A549 (cell line): ENCODE measurements around the gene STAMBP. TPM values are rescaled to one million over a fixed set of nuclear protein-coding genes. Genes with fewer than 3 reads are reported as not detected.

Experiments used
- ATAC-seq, 2 experiments: fragments of 200-7000 bp in 1 of 2; fragments of >200 bp in 1 of 2; cut with Nextera tagmentation in 1 of 2; cut with Tn5 transposase in 1 of 2; 3 replicates each; pipeline versions ENCODE4 v1.8.0 to v1.9.1; 2018 to 2020; ENCODE audit warnings: mild to moderate bottlenecking in 1 of 2, moderate library complexity in 1 of 2
- CTCF ChIA-PET: fragments of 300-600 bp; sonication (Branson Sonifier 250); formaldehyde crosslinking; extraction: SDS; loops from one replicate; lab custom pipeline; 2021; ENCODE audit warnings: antibody characterized with exemption, inconsistent platforms; lab: Yijun Ruan, JAX
- POLR2A ChIA-PET: fragments of 350-600 bp; formaldehyde crosslinking; extraction: SDS; loops from one replicate; lab custom pipeline; 2021; ENCODE audit warnings: antibody characterized with exemption, inconsistent platforms; lab: Yijun Ruan, JAX
- DNase-seq, 2 experiments: peaks; one replicate each; pipeline versions ENCODE4 v3.0.0 to v3.0.0-alpha.2; 2011 to 2016; ENCODE audit warnings: low read depth in 1 of 2, low spot score in 1 of 2
- FAIRE-seq: peaks from 2 replicates; lab custom pipeline; 2011; peaks lifted over from hg19 to GRCh38; lab: Jason Lieb, UNC
- H3K27ac ChIP-seq, 2 experiments: fragments of >200 bp; sonication (Bioruptor Twin); formaldehyde crosslinking; 3 replicates each; pipeline ENCODE4 v1.5.1; 2016 to 2017
- H3K4me1 ChIP-seq: fragments of >200 bp; sonication (Bioruptor Twin); formaldehyde crosslinking; 3 replicates; pipeline ENCODE4 v1.6.1; 2016
- H3K4me2 ChIP-seq: fragments of >200 bp; sonication (Bioruptor Twin); formaldehyde crosslinking; 3 replicates; pipeline ENCODE4 v1.6.1; 2016
- H3K4me3 ChIP-seq: fragments of >200 bp; sonication (Bioruptor Twin); formaldehyde crosslinking; 3 replicates; pipeline ENCODE4 v1.5.1; 2016
- H3K9me3 ChIP-seq: fragments of >200 bp; sonication (Bioruptor Twin); formaldehyde crosslinking; 3 replicates; pipeline ENCODE4 v1.6.1; 2016
- ATOH8 ChIP-seq: fragments of 250-450 bp; sonication (Bioruptor Pico); IDR thresholded peaks from 2 replicates; pipeline ENCODE4 v1.5.0; 2020; ENCODE audit warnings: low read depth, mild to moderate bottlenecking, moderate library complexity
- CBX8 ChIP-seq: fragments of 200-600 bp; sonication (generic); IDR thresholded peaks from 2 replicates; pipeline ENCODE4 v1.6.1; 2016
- CEBPB ChIP-seq, 2 experiments: fragments of >200 bp in 1 of 2; sonication (Bioruptor Twin) in 1 of 2; formaldehyde crosslinking in 1 of 2; IDR thresholded peaks; 2 replicates each; pipeline ENCODE4 v1.6.1; 2012 to 2016
- CHD4 ChIP-seq: fragments of 200-600 bp; sonication (generic); IDR thresholded peaks from 2 replicates; pipeline ENCODE4 v1.6.1; 2016; ENCODE audit warnings: antibody characterized with exemption, mild to moderate bottlenecking, borderline replicate concordance
- EP300 ChIP-seq, 2 experiments: fragments of >200 bp; sonication (Bioruptor Twin); formaldehyde crosslinking; IDR thresholded peaks; 2 replicates in 1 of 2; 3 replicates in 1 of 2; pipeline ENCODE4 v1.6.1; 2016 to 2017
- ESRRA ChIP-seq: fragments of 150-350 bp; IDR thresholded peaks from 2 replicates; pipeline ENCODE4 v1.6.1; 2014; ENCODE audit warnings: mild to moderate bottlenecking, low read length, borderline replicate concordance
- HDAC2 ChIP-seq: fragments of 200-600 bp; sonication (generic); IDR thresholded peaks from 2 replicates; pipeline ENCODE4 v1.6.1; 2016
- JUN ChIP-seq, 2 experiments: fragments of >200 bp; sonication (Bioruptor Twin); formaldehyde crosslinking; IDR thresholded peaks; 2 replicates in 1 of 2; 3 replicates in 1 of 2; pipeline ENCODE4 v1.6.1; 2016 to 2017
- JUNB ChIP-seq: fragments of >200 bp; sonication (Bioruptor Twin); formaldehyde crosslinking; IDR thresholded peaks from 2 replicates; pipeline ENCODE4 v1.6.1; 2016
- KDM1A ChIP-seq: fragments of 200-600 bp; sonication (generic); IDR thresholded peaks from 2 replicates; pipeline ENCODE4 v1.6.1; 2016; ENCODE audit warnings: low read depth, mild to moderate bottlenecking
- MAX ChIP-seq: IDR thresholded peaks from 2 replicates; pipeline ENCODE4 v1.6.1; 2012
- MAZ ChIP-seq: fragments of 150-350 bp; IDR thresholded peaks from 2 replicates; pipeline ENCODE4 v1.6.1; 2014; ENCODE audit warnings: antibody characterized with exemption, low read depth, low read length, borderline replicate concordance
- NR3C1 ChIP-seq: fragments of >200 bp; sonication (Bioruptor Twin); formaldehyde crosslinking; IDR thresholded peaks from 3 replicates; pipeline ENCODE4 v1.6.1; 2017
- PHF8 ChIP-seq: fragments of 200-600 bp; sonication (generic); IDR thresholded peaks from 2 replicates; pipeline ENCODE4 v1.6.1; 2016; ENCODE audit warnings: low read depth, mild to moderate bottlenecking, antibody characterized with exemption, moderate library complexity, borderline replicate concordance
- POLR2A ChIP-seq: IDR thresholded peaks from 2 replicates; pipeline ENCODE4 v1.6.1; 2012; ENCODE audit warnings: mild to moderate bottlenecking, low read length
- POLR2AphosphoS2 ChIP-seq: conservative IDR thresholded peaks from 2 replicates; pipeline ENCODE4 v1.6.1; 2012; ENCODE audit warnings: low read length, improper control_type of control experiment, inconsistent platforms
- RAD21 ChIP-seq, 2 experiments: fragments of >200 bp in 1 of 2; sonication (Bioruptor Twin) in 1 of 2; formaldehyde crosslinking in 1 of 2; IDR thresholded peaks in 1 of 2; conservative IDR thresholded peaks in 1 of 2; 2 replicates in 1 of 2; 3 replicates in 1 of 2; pipeline ENCODE4 v1.6.1; 2012 to 2018; ENCODE audit warnings: inconsistent platforms in 1 of 2
- RARB ChIP-seq: fragments of 250-450 bp; sonication (Bioruptor Pico); IDR thresholded peaks from 2 replicates; pipeline ENCODE4 v1.8.0; 2021; ENCODE audit warnings: mild to moderate bottlenecking, moderate library complexity
- RCOR1 ChIP-seq: fragments of 150-350 bp; IDR thresholded peaks from 2 replicates; pipeline ENCODE4 v1.6.1; 2014; ENCODE audit warnings: antibody characterized with exemption, low read length, low read depth
- RFX5 ChIP-seq: fragments of 450-650 bp; IDR thresholded peaks from 2 replicates; pipeline ENCODE4 v1.7.1; 2014; ENCODE audit warnings: antibody characterized with exemption, mild to moderate bottlenecking, moderate library complexity
- SREBF2 ChIP-seq: fragments of 450-650 bp; IDR thresholded peaks from 2 replicates; pipeline ENCODE4 v1.6.1; 2014; ENCODE audit warnings: mild to moderate bottlenecking, moderate library complexity
- TFCP2L1 ChIP-seq: fragments of 250-450 bp; sonication (Bioruptor Pico); IDR thresholded peaks from 2 replicates; pipeline ENCODE4 v1.5.0; 2021; ENCODE audit warnings: mild to moderate bottlenecking
- ZFP36 ChIP-seq: fragments of 450-650 bp; IDR thresholded peaks from 2 replicates; pipeline ENCODE4 v1.6.1; 2014; ENCODE audit warnings: borderline replicate concordance; ENCODE audit not compliant: partially characterized antibody
- WGBS: methylation state at CpG from one replicate; pipeline ENCODE4 v1.1.6; 2017; ENCODE audit errors: missing lambda C conversion rate; 5-methylcytosine and 5-hydroxymethylcytosine counted together
- polyA plus RNA-seq, 4 experiments: library from polyadenylated mRNA; depleted of rRNA in 3 of 4; stranded (reverse); fragments of >200 nt; fragmentation: RNase III in 1 of 4; extraction: RNeasy Plus Mini Kit Qiagen cat#74134 plus additional on column Dnase treatment in 1 of 4; gene quantifications; 2 replicates in 3 of 4; 3 replicates in 1 of 4; pipeline ENCODE4 v1.2.3, GENCODE V29; 2011 to 2017
- TF ChIP-seq, protein P1 (sequence below): fragments of 200-600 bp; sonication (generic); IDR thresholded peaks from 2 replicates; pipeline ENCODE4 v1.6.1; 2016; ENCODE audit warnings: antibody characterized with exemption, mild to moderate bottlenecking, moderate library complexity
- TF ChIP-seq, protein P2 (sequence below): fragments of >200 bp; sonication (Bioruptor Twin); formaldehyde crosslinking; IDR thresholded peaks from 2 replicates; pipeline ENCODE4 v1.6.1; 2016

Gene STAMBP
- polyA plus RNA-seq, 2 of the 4 experiments (the other 2 are of a cell fraction): 44.4 to 96.3 TPM

- Histone ChIP-seq H3K9me3 (no peaks in the 10 kb centered on the region), H3K4me3 (no peak overlapping the region), H3K4me2 (no peak overlapping the region), H3K27ac (no peak overlapping the region), H3K4me1 (peaks cover 15% of the 10 kb centered on the region)
- ChIA-PET CTCF (interaction anchor here (1.1 to 8.8 kb wide), 2 partner anchors 20 to 65 kb away, joined by 3 to 38 read pairs; no protein-coding TSS in a partner anchor), POLR2A (no interaction called here)
- 69% methylated on average over 2 of the region's 2 CpGs for WGBS
- no peak for DNase-seq
- FAIRE-seq: no peak
- TF ChIP-seq POLR2A: no peak
- TF ChIP-seq RARB (CRISPR knock-in tag): no peak
- TF ChIP-seq CEBPB (IDR thresholded peaks at IDR 0.05): no peak
- no peak for TF ChIP-seq RAD21 (conservative IDR thresholded peaks at IDR 0.05 in 1 of 2, IDR thresholded peaks at IDR 0.05 in 1 of 2)
- no peak for TF ChIP-seq ZFP36
- TF ChIP-seq ATOH8 (CRISPR knock-in tag): no peak
- TF ChIP-seq RFX5: no peak
- no peak for TF ChIP-seq JUNB
- TF ChIP-seq HDAC2: no peak
- TF ChIP-seq KDM1A: no peak
- TF ChIP-seq, protein P1, sequence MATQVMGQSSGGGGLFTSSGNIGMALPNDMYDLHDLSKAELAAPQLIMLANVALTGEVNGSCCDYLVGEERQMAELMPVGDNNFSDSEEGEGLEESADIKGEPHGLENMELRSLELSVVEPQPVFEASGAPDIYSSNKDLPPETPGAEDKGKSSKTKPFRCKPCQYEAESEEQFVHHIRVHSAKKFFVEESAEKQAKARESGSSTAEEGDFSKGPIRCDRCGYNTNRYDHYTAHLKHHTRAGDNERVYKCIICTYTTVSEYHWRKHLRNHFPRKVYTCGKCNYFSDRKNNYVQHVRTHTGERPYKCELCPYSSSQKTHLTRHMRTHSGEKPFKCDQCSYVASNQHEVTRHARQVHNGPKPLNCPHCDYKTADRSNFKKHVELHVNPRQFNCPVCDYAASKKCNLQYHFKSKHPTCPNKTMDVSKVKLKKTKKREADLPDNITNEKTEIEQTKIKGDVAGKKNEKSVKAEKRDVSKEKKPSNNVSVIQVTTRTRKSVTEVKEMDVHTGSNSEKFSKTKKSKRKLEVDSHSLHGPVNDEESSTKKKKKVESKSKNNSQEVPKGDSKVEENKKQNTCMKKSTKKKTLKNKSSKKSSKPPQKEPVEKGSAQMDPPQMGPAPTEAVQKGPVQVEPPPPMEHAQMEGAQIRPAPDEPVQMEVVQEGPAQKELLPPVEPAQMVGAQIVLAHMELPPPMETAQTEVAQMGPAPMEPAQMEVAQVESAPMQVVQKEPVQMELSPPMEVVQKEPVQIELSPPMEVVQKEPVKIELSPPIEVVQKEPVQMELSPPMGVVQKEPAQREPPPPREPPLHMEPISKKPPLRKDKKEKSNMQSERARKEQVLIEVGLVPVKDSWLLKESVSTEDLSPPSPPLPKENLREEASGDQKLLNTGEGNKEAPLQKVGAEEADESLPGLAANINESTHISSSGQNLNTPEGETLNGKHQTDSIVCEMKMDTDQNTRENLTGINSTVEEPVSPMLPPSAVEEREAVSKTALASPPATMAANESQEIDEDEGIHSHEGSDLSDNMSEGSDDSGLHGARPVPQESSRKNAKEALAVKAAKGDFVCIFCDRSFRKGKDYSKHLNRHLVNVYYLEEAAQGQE: no peak
- no peak for TF ChIP-seq CHD4
- no peak for TF ChIP-seq PHF8
- no peak for TF ChIP-seq SREBF2
- no peak for ATAC-seq
These were observed 15.3 kb downstream of the STAMBP start for GRCh38 chr2:73844087-73844486.

- ChIA-PET CTCF (interaction anchor here (1.1 to 1.4 kb wide), 3 partner anchors 12 to 29 kb away, joined by 3 to 4 read pairs (median 3); no protein-coding TSS in a partner anchor), POLR2A (no interaction called here)
- Histone ChIP-seq H3K27ac (no peak overlapping the region), H3K4me3 (no peak overlapping the region), H3K4me2 (no peak overlapping the region), H3K4me1 (peaks cover 20% of the 10 kb centered on the region), H3K9me3 (no peaks in the 10 kb centered on the region)
- ATAC-seq (no peak; a peak in 2 of 6 replicates), FAIRE-seq (no peak), DNase-seq (no peak)
- WGBS: 61% methylated on average over 2 of the region's 2 CpGs
- no peak for TF ChIP-seq JUN (IDR thresholded peaks at IDR 0.05)
- TF ChIP-seq PHF8: no peak
- TF ChIP-seq RCOR1: no peak
- no peak for TF ChIP-seq MAZ
- TF ChIP-seq CHD4: no peak
- TF ChIP-seq HDAC2: no peak
- TF ChIP-seq CBX8: no peak
- TF ChIP-seq TFCP2L1 (CRISPR knock-in tag): no peak
- no peak for TF ChIP-seq RFX5
- TF ChIP-seq NR3C1: no peak
- no peak for TF ChIP-seq EP300 (IDR thresholded peaks at IDR 0.05)
- TF ChIP-seq MAX: no peak
- TF ChIP-seq JUNB: no peak
- no peak for TF ChIP-seq ESRRA
- TF ChIP-seq, protein P2, sequence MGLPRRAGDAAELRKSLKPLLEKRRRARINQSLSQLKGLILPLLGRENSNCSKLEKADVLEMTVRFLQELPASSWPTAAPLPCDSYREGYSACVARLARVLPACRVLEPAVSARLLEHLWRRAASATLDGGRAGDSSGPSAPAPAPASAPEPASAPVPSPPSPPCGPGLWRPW: no peak
- no peak for TF ChIP-seq POLR2AphosphoS2
These were observed 21.2 kb downstream of the STAMBP start for GRCh38 chr2:73850009-73850408.
